MV-4-11 (cell line): ENCODE results near the gene MAEA.

Experiments
- DNase-seq: peaks from one replicate; lab custom pipeline; 2025; lab: John Stamatoyannopoulos, UW

Gene MAEA

DNA sequence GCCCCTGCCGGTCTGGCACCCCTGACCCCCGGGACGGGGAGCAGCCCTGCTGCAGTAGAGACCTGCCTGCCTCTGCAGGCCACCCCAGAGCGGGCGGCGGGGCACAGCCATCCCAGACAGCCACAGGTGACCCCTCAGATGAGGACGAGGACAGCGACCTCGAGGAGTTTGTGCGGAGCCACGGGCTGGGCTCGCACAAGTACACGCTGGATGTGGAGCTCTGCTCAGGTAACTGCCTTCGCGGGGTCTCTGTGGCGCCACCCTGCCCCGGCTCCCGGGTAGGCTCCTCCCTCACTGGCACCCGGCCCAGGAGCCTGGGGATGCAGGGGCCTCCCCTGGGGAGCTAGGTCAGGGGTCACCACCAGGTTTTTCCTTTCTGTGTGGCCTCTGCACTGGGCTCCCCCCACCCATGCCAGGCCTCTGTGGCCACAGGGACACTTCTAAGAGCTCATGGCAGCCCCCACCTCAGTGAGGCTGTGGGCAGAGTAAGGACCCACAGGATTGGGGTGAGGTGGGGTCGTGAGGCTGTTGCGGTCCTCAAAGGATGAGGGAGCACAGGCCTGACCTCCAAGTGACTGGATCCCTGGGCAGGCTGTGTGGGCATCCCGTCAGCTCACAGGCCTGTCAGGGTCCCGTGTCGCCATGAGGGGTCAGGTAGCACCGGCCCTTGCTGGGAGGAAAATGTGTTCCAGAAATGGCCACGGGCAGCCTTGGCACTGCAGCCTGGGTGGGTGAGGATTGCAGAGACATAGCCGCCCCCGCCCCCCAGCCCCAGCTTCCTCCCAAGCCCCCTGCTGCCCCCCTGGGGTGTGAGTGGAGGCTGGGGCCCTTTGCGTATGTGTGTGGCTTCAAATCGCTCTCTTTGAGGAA is 63.7 kb downstream of the MAEA start:
- DNase-seq = no peak

DNA sequence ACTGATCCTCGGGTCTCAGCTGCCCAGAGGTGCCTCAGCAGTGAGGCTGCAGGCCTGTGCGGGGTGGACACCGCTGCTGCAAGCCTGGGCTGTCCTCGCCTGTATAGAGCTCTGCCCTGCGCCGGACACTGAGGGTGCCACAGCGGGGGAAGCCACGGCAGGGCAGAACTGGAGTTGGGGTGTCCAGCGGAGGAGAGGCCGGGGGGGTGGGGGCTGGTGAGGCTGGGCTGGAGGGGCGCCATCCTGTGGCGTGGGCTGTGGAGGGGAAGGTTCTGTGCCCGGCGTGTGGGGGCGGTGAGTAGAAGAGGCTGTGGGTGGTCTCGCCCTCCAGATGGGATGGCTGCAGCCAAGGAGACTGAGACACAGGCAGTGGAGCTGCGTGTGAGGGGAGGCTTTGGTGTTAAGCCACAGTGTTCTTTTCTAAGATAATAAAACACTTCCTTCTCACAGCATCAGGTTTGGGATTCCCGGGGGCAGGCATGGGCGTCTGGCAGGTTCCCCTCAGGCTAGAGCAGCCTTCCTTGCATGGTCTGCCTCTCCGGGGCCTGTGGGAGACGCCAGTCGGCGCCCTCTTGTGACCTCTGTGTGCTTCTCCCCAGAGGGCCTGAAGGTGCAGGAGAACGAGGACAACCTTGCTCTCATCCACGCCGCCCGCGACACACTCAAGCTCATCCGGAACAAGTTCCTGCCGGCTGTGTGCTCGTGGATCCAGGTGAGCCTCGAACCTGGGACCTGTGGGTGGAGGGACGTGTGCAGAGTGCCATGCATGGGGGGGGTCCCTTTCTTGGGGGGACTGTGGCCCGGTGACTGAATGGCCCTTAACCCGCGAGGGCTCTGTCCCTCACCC is 64.7 kb downstream of the MAEA start:
- no peak for DNase-seq

DNA sequence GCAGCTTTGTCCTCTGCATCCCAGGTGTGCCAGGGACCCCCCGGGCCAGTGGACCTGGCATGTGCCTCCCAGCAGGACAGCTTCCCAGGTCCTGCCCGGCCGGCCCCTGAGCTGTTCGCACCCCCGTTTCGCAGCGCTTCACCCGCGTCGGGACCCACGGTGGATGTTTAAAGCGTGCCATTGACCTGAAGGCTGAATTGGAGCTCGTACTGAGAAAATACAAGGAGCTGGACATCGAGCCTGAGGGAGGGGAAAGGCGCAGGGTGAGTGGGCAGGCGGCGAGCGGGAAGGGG is 65.2 kb downstream of the MAEA start:
- DNase-seq = no peak

DNA sequence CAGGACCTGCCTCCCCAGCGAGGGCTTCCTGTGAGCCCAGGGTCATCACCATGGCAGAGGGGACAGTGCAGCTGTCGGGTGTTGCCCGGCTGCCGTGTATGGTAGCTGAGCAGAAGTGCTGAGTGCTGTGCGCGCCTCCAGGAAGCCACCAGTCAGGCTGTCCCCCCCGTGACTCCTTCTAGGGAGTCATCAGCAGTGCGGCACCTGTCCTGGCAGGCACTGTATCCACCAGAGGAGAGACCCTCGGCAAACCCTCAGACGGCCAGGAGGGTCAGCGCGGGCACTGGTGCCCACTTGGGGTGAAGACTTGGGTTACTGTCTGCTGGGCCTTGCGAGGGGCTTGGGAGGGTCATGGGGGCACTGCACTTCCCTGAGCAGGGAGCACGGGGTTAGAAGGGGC is 65.7 kb downstream of the MAEA start:
- no peak for DNase-seq

DNA sequence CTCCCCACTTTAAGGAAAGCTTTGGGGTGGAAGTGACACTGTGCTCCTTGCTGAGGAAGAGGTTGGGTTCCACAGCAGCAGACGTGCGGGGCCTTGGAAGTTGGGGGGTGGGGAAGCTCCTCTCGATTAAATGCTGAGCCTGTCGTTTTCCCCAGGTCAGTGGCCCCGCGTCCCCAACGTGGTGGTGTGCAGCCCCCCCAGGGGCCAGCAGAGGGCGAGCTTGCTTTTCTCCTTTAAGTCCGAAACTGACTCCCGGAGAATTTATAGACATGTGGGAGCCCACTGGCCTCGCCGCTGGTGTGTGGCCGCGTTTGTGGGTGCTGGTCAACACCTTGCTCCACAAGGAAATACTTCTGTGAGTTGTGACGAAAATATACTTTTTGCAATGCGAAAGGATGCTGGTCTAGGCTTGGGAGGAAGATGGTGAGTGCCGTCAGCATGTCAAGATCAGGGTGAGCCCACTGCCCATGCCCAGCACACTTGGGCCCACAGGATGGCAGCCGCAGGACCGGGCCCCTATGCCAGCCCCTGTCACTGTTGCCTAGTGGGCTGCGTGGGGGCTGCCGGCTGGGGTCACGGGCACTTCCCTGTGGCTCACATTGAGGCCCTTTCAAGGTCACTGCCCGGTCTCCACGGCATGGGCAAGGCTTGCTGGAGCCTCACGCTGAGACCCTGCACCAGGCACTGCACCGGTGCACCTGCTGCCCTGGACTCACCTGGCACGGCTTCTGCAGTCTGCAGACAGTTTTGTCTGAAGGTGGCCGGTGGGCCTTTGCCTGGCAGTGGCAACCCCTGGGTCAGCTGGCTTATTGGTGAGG is 66.7 kb downstream of the MAEA start:
- DNase-seq = peak; percentile 55

DNA sequence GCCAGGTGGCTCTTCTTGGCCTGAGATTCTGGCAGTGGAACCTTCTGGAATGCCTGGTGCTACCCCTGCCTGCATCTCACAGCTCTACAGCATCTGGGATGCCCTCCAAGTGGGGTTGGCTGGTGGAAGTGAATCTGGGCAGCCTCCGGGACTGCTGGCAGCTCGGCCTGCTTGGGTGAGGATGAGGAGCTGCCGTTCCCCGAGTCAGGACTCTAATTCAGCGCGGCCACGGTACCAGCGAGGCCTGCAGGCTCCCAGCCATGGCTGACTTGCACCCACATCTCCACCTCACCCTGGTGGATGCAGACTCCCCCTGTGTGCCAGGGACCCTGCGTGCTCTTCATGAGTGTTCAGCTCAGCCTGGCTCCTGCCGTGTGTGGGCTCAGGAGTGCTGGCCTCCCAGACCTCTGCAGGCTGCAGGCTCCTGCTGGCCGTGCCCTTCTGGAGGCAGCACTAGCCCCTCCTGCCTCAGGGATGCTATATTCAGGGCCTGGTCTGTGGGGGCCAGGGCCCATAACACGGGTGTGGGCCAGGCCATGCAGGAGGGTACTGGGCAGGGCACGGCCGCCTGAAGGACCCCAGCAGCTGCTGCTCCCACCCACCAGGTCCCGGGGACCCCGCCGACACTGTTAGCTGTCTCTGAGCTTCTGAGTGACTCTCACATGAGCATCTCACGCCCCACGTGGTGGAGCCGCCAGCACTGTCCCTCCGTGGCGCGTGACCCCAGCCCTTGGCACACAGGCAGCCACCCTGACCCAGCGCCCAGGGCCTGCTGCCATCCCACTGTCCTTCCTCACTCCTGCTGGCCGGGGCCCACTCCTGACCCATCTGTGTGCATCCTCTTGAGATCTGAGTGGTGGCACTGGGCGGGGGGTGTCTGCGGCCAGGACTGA is 67.9 kb downstream of the MAEA start:
- DNase-seq = no peak

DNA sequence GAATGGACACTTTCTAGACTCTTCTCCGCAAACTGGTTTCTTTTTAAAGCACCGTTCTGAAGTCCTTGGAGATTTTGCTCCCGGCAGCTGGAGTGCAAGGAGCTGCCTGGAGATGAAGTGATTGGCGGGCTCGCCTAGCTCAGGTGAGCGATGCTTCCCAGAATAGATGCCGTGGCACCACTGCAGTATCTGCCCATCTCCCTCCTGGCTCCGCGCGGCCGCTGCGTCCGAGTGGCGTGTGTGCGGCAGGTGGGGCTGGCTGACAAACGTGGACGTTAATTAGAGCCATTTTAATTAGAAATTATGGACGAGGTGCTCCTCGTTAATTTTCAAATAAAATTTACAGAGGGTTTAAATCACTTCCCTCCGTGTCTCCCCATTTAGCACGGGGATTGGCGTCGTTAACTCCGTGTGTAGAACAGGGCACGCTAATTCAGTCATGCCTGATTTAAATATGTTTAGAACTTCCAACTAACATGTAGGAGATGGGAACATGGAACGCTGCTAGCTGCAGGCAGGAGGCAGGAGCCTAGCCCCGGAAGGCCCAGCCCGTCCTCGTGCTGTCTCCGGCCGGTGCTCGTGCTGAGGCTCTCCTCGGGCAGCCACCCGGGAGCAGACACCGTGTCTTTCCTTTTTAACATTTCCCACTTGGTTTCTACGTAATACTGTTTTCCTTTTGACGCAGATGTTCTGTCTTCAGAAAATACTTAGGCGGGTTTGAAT is 68.9 kb downstream of the MAEA start:
- no peak for DNase-seq

DNA sequence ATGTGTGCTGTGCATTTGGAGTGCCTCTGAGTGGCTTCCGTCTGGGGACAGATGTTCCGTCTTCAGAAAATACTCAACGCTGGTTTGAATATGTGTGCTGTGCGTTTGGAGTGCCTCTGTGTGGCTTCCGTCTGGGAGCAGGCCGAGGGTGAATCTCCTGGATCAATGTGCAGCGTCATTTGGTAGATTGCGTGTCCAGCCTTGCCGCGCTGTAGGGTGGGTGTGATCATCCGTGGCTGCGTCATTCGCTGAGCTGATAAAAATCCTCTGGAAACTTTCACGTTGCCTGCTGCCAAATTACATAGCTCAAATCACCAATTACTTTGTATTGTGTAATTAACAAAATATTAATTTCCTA is 69.4 kb downstream of the MAEA start:
- DNase-seq = no peak

DNA sequence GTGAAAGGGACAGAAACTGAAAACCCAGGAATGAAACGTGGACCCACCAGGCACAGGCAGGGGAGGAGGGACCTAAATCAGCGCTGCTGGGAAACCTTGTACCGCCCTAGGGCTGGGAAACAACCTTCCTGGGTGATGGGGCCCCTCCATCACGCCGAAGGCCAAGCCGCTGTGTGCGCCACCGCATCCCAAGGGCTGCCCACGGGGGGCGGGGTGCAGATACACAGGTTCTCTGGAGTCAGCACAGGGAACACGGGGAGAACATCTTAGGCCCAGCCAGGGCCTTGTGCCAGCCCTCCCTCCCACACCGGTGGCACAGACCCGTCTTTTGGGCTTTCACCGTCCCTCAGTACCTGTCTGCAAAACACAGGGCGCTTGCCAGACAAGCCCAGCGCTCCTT is 70.3 kb downstream of the MAEA start:
- DNase-seq = no peak

DNA sequence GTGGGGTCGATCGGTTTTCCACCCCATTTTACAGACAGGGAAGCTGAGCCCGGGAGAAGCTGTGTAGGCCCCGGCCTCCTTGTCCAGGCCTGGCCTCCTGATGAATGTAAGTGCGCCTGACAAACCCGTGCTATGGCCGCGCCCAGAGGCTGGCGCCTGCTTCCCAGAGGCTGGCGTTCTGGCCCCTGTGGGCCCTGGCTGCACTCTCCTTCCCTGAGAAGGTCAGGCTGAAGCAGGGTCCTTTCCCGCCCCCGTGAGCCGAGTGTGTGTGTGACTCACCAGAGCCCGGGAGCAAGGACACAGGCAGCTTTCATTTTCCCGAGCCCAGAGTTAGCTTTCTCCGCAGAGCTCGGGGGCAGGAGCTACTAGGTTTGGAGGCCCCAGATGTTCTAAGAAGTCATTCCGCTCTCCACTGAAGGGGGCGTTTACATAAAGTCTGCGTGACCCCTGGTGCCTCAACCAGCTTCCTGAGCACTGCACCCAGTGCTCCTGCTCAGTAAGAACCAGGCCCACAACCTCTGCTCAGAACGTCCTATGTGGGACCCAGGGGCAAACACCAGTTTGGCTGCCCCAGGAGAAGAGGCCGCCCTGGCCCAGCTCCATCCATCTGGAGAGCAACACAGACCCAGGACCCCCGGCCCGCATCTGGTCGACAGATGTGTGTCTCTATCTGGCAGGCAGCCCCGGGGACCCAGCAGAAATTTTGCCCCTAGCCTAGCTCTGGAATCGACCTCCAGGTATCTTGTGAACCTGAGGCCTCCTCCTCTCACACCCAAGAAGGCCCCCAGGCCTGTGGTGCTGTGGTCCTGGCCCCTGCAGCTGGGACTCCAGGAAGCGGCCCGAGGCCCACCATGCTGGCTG is 71.0 kb downstream of the MAEA start:
- no peak for DNase-seq

DNA sequence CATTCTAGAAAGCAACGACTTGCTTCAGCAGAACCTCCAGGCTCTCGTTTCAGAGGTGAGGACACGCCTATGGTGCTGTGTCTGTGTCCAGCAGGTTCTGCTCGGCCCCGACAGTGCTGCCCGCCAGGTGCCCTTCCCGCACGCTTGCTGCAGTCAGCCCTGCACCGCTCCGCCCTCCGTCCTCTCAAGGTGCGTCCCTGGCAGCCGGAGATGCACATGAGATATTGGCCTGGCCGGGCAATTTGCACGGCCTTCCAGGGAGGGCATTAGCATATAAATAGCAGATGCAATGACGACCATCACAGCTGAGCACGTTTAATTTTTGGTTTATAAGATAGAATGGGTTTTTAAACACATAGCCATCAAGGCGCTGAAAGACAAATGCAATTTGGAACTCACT is 71.7 kb downstream of the MAEA start:
- DNase-seq = no peak

DNA sequence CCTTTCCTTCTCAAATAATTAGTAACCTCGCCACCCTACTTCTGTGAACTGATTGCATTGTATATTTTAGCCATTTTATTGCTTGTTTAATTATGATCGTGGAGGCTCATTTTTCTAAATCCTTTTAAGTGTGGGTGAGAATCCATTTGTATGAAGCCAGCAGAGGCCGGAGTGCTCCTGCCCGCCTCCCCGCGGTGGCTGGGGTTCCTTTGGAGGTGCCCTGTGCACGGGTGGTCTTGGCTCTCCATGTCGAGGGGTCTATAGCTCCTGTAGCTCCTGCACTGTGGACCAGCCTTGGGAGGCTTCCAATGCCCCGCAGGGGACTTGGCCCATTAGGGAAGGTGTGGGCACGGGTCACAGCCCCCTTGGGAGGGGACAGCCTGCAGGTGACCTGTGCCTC is 72.4 kb downstream of the MAEA start:
- no peak for DNase-seq

DNA sequence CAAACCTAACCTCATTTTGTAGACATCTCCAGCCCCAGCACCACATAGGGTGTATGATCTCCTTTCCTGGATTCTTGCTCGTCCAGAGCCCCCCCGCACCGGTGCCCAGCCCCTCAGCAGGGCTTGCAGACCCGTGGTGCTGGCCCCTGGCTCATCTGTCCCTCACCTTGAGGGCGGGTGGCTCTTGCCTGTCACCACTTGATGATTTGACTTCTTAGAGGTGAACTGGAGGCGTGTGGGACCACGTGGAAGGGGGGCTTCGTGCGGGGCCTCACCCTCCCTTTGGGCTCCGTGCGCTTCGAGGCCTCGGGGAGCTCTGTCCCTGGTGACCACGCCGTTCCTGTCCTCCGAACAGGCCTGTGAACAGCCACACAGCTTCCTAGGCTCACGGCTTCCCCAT is 72.8 kb downstream of the MAEA start:
- DNase-seq = no peak

DNA sequence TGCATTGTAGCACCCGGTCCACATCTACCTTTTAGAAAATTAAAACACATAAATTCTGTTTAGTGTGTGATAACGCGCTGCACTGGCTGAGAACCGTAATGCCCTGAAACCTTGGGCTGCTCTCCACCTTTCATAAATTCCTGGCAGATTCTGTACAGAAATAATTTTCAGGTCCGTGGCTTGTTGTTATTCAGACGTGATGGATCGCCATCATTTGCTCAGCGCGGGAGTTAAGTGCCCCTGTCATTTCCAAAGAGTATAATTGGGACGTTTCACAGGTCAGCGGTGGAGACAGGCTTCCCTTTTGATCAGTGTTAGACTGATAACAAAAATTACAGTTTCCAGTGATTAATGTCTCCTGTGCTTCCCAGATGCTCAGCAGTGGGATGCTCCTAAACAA is 73.8 kb downstream of the MAEA start:
- DNase-seq = no peak

DNA sequence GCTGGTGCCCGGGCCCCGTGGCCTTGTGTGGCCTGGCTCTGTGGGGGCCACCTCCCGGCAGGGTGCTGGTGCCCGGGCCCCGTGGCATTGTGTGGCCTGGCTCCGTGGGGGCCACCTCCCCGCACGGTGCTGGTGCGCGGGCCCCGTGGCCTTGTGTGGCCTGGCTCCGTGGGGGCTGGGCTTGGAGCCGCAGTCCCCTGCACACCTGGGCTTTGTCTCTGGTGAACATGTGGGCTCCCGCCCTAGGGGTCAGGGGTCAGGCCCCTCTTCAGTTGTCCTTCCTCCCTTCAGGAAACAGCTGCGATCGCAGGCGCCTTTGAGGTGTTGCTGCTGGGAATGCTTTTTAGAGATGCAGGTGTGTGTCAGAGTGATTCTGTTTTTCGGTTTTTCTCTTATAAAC is 74.5 kb downstream of the MAEA start:
- no peak for DNase-seq

DNA sequence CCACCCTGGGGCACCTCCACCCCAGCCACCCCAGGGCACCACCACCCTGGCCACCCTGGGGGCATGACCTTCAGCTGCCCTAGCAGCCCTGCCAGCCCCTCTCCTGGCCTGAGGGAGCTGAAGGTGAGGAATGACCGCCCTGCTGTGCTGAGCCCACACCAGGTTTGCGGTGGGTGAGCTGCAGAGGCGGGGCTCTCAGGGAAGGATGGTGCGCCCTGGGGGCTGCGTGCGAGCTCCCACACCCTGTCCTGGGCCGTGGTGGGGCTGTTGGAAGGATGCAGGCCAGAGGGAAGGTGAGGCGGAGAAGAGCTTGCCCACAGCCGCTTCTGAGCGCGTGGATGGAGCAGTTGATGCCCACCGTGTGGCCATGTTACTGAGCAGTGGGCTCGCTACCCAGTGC is 75.1 kb downstream of the MAEA start:
- no peak for DNase-seq

DNA sequence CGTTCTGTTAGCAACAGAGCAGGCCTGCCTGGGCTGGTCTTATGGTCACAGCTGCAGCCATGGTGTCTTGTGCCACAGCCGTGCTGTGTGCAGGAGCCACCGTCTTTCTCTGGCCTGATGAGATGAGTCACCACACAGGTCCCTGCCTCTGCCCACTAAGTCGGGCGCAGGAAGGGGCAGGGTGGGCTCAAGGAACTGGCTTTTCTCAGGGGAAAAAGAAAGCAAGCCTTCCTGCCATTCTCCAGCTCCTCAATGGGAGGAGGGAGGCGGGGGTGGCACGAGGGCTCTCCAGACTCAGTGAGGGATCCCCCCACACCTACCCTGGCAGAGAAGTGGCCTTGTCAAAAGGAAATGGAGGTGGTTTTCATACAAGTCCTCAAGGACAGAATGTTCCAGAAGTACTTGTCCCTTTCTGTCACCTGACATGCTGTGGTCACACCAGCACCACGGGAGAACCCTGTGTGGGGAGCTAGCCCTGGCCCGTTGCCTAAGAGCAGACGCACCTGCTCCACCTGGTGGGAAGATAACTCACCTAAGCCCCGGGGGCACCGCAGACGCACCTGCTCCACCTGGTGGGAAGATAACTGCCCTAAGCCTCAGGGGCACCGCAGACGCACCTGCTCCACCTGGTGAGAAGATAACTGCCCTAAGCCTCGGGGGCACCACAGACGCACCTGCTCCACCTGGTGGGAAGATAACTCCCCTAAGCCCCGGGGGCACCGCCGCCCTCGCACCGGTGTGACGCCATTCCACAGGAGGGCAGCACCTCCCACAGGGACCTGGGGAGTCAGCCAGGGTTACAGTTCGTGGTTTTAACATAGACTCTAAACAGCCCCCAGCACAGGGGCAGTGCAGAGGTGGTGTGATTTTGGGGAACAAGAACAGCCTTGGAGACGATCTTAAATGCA is 75.8 kb downstream of the MAEA start:
- DNase-seq = no peak

DNA sequence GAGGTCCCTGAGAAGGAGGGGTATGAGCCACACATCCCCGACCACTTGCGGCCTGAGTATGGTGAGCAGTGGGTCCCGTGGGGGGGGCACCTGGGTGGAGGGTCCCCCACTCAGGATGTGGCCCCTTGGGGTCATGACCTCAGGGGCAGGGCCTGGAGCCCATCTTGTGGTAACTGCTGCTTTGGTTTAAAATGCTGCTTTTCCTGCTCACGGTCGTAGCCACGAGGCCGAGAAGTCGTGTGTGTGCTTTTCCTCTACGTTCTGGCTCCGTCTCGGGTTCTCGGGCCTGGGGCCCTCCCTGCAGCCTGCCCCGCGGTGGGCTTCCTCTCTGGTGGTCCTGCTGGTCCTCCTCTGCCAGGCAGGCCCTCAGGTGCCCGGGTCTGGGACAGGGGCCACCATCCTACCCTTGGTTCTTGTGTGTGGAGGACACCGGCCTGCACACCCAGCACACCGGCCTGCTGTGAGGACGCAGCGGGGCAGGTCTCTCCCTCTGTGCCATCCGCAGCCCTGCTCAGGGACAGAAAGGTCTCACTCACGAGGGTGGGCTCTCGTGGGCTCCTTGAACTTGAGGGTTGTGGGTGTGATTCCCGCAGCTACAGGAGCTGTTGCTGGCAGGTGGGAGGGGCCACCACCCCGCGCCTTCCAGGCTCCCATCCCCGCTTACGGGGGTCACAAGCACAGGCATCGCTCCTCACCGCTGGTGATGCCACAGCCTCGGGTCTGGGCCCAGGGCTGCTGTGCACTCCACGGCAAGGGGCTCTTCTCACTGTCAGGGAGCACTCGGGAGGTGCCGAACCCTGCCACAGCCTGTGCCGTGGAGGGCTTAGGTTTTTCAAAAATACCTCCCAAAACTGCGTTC is 76.9 kb downstream of the MAEA start:
- no peak for DNase-seq
